GM18520 (cell line): Measurements from ENCODE around the gene PFKL.
"Not testable (repeated sequence)": the region's sequence is repeated elsewhere in the genome, so short reads cannot be mapped to it uniquely, and the experiment has no call there.

Experiments used
- ATAC-seq: cut with Tn5 transposase; IDR thresholded peaks from one replicate; pipeline ENCODE4 v1.9.1; 2021; ENCODE audit not compliant: unreplicated experiment

The PFKL gene

GRCh38 chr21:44293551-44294231, 6.2 kb upstream of the PFKL start:
- no peak for ATAC-seq

GRCh38 chr21:44294391-44295162, 5.3 kb upstream of the PFKL start:
- no peak for ATAC-seq

GRCh38 chr21:44295163-44295573, 4.7 kb upstream of the PFKL start:
- no peak for ATAC-seq

- ATAC-seq, result no peak
Measured at GRCh38 chr21:44295646-44296045, 4.2 kb upstream of the PFKL start.

- ATAC-seq, result no peak
Measured at GRCh38 chr21:44296103-44296519, 3.7 kb upstream of the PFKL start.

GRCh38 chr21:44296916-44297315, 2.9 kb upstream of the PFKL start:
- ATAC-seq, result no peak

GRCh38 chr21:44297525-44298290, 2.1 kb upstream of the PFKL start:
- no peak for ATAC-seq

GRCh38 chr21:44298301-44298700, 1.6 kb upstream of the PFKL start:
- no peak for ATAC-seq

GRCh38 chr21:44299085-44299457, 782 bp upstream of the PFKL start:
- ATAC-seq, result no peak

GRCh38 chr21:44300262-44300959, 558 bp downstream of the PFKL start:
- ATAC-seq, result peak; percentile 14

- ATAC-seq, result no peak
Measured at GRCh38 chr21:44301141-44301540, 1.3 kb downstream of the PFKL start.

- no peak for ATAC-seq
Measured at GRCh38 chr21:44301961-44302406, 2.1 kb downstream of the PFKL start.

GRCh38 chr21:44302573-44303401, 2.9 kb downstream of the PFKL start:
- ATAC-seq, result not testable (repeated sequence)

- ATAC-seq, result no peak
Measured at GRCh38 chr21:44303490-44303981, 3.7 kb downstream of the PFKL start.

- ATAC-seq, result no peak
Measured at GRCh38 chr21:44304011-44304616, 4.3 kb downstream of the PFKL start.

- ATAC-seq, result no peak
Measured at GRCh38 chr21:44304877-44305293, 5.0 kb downstream of the PFKL start.

GRCh38 chr21:44305691-44306090, 5.8 kb downstream of the PFKL start:
- ATAC-seq, result no peak

- ATAC-seq, result no peak
Measured at GRCh38 chr21:44306936-44307704, 7.3 kb downstream of the PFKL start.
